HEK293T (cell line): Measurements from ENCODE around the gene SMIM7.

Source experiments
- CTCF ChIA-PET: fragments of 350-600 bp; formaldehyde crosslinking; extraction: SDS; loops from one replicate; lab custom pipeline; 2021; ENCODE audit warnings: antibody characterized with exemption, inconsistent platforms; lab: Yijun Ruan, JAX
- POLR2A ChIA-PET: fragments of 350-600 bp; formaldehyde crosslinking; extraction: SDS; loops from one replicate; lab custom pipeline; 2020; ENCODE audit warnings: antibody characterized with exemption, inconsistent platforms; lab: Yijun Ruan, JAX
- DNase-seq: peaks from one replicate; pipeline ENCODE4 v3.0.0; 2012; ENCODE audit warnings: mixed read lengths; ENCODE audit errors: extremely low spot score
- ARNT ChIP-seq: fragments of 450-650 bp; IDR thresholded peaks from 2 replicates; pipeline ENCODE4 v1.6.1; 2017; ENCODE audit warnings: mild to moderate bottlenecking
- BHLHE40 ChIP-seq: fragments of 450-650 bp; IDR thresholded peaks from 2 replicates; pipeline ENCODE4 v1.6.1; 2016; ENCODE audit warnings: mild to moderate bottlenecking, moderate library complexity, borderline replicate concordance
- CTBP1 ChIP-seq: fragments of 450-650 bp; IDR thresholded peaks from 2 replicates; pipeline ENCODE4 v1.6.1; 2016; ENCODE audit warnings: borderline replicate concordance
- ELF4 ChIP-seq: fragments of 450-650 bp; IDR thresholded peaks from 2 replicates; pipeline ENCODE4 v1.6.1; 2017; ENCODE audit warnings: antibody characterized with exemption
- FOXA1 ChIP-seq: fragments of 450-650 bp; IDR thresholded peaks from 2 replicates; pipeline ENCODE4 v1.6.1; 2016; ENCODE audit warnings: mild to moderate bottlenecking
- FOXK2 ChIP-seq: fragments of 450-650 bp; IDR thresholded peaks from 2 replicates; pipeline ENCODE4 v1.6.1; 2016; ENCODE audit warnings: mild to moderate bottlenecking
- FOXM1 ChIP-seq: fragments of 450-650 bp; IDR thresholded peaks from 2 replicates; pipeline ENCODE4 v1.6.1; 2017; ENCODE audit warnings: mild to moderate bottlenecking, borderline replicate concordance
- HDGF ChIP-seq: fragments of 450-650 bp; IDR thresholded peaks from 2 replicates; pipeline ENCODE4 v1.6.1; 2017; ENCODE audit warnings: antibody characterized with exemption, borderline replicate concordance
- L3MBTL2 ChIP-seq: fragments of 450-650 bp; conservative IDR thresholded peaks from 2 replicates; pipeline ENCODE4 v1.6.1; 2016; ENCODE audit warnings: mild to moderate bottlenecking
- LEF1 ChIP-seq: fragments of 450-650 bp; IDR thresholded peaks from 2 replicates; pipeline ENCODE4 v1.6.1; 2017; ENCODE audit warnings: mild to moderate bottlenecking, borderline replicate concordance
- NFRKB ChIP-seq: fragments of 450-650 bp; IDR thresholded peaks from 2 replicates; pipeline ENCODE4 v1.6.1; 2016; ENCODE audit warnings: mild to moderate bottlenecking, moderate library complexity
- SP1 ChIP-seq: fragments of 450-650 bp; IDR thresholded peaks from 2 replicates; pipeline ENCODE4 v1.6.1; 2017
- SUZ12 ChIP-seq: fragments of 450-650 bp; IDR thresholded peaks from 2 replicates; pipeline ENCODE4 v1.6.1; 2016; ENCODE audit warnings: mild to moderate bottlenecking
- TARDBP ChIP-seq: fragments of 450-650 bp; IDR thresholded peaks from 2 replicates; pipeline ENCODE4 v1.6.1; 2016
- ZNF384 ChIP-seq: fragments of 450-650 bp; IDR thresholded peaks from 2 replicates; pipeline ENCODE4 v1.6.1; 2016
- TF ChIP-seq, protein P1 (sequence below): fragments of 450-650 bp; IDR thresholded peaks from 2 replicates; pipeline ENCODE4 v1.6.1; 2016

Gene SMIM7

GRCh38 chr19:16614941-16615340 lies 45.0 kb downstream of the SMIM7 start:
- CTCF ChIA-PET, result no interaction called here
- POLR2A ChIA-PET, result no interaction called here
- TF ChIP-seq NFRKB, result no peak
- DNase-seq, result no peak

- ChIA-PET CTCF (no interaction called here), POLR2A (no interaction called here)
- TF ChIP-seq L3MBTL2 (no peak), FOXA1 (no peak), SUZ12 (no peak), SP1 (no peak), BHLHE40 (no peak), TARDBP (no peak), ELF4 (no peak), HDGF (no peak), ARNT (no peak), CTBP1 (no peak), FOXK2 (no peak)
- TF ChIP-seq, protein P1, sequence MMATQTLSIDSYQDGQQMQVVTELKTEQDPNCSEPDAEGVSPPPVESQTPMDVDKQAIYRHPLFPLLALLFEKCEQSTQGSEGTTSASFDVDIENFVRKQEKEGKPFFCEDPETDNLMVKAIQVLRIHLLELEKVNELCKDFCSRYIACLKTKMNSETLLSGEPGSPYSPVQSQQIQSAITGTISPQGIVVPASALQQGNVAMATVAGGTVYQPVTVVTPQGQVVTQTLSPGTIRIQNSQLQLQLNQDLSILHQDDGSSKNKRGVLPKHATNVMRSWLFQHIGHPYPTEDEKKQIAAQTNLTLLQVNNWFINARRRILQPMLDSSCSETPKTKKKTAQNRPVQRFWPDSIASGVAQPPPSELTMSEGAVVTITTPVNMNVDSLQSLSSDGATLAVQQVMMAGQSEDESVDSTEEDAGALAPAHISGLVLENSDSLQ, result no peak
- DNase-seq, result no peak
Observed at GRCh38 chr19:16613841-16614240, 46.1 kb downstream of the SMIM7 start.

DNA sequence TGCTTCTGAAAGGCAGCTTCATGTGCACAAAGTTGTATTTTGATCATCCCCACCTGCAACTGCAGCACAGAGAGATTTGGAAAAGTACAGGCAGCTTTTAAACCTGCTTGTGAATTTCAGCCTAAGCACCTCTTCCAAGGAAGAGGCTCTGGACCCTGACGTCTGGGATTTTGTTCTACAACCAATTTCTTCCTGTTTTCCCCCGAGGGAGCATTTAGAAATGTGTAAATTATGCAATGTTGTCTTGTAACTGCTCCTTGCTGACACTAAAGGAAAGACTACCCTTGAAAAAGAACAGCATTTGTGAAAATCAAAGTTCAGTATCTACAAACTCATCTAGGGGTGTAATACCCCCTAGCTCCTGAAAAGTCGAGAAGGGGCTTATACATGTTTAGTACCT lies 47.3 kb downstream of the SMIM7 start:
- ChIA-PET CTCF (no interaction called here), POLR2A (interaction anchor here (1.7 kb wide), 1 partner anchor 16 kb away, joined by 4 read pairs; the partner anchor contains the start of gene MED26)
- DNase-seq, result no peak
- TF ChIP-seq TARDBP, result no peak
- TF ChIP-seq FOXA1, result no peak
- TF ChIP-seq ARNT, result no peak
- no peak for TF ChIP-seq L3MBTL2
- TF ChIP-seq ELF4, result no peak
- no peak for TF ChIP-seq BHLHE40
- TF ChIP-seq HDGF, result no peak
- TF ChIP-seq NFRKB, result no peak
- no peak for TF ChIP-seq SUZ12
- no peak for TF ChIP-seq ZNF384
- TF ChIP-seq FOXM1, result no peak
- no peak for TF ChIP-seq LEF1
- TF ChIP-seq, protein P1, result no peak
- TF ChIP-seq CTBP1, result no peak

DNA sequence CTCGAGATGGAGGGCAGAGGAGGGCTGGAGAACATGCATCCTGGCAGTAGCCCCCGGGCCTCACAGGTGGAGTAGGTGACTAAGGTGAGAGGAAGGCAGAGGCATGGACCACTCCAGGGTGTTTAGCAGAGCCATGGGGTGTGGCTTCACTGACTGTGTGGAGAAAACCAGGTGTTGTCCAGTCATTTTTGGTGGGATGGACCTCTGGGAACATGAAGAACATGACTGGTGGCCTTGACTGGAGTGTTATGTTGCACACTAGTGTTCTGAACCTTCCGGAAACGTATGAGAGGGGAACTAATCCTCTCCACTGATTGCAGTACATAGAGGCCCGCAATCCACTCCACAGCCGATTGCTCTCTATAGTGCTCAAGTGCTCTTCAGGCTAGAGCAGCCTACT lies 48.8 kb downstream of the SMIM7 start:
- no peak for TF ChIP-seq SP1
- TF ChIP-seq ZNF384, result no peak
- TF ChIP-seq NFRKB, result no peak
- no peak for TF ChIP-seq HDGF
- POLR2A ChIA-PET, result interaction anchor here (1.7 kb wide), 1 partner anchor 17 kb away, joined by 4 read pairs; the partner anchor contains the start of gene MED26
- CTCF ChIA-PET, result no interaction called here
- no peak for DNase-seq

GRCh38 chr19:16609511-16610200 lies 50.3 kb downstream of the SMIM7 start:
- TF ChIP-seq TARDBP (no peak), ZNF384 (peak; percentile 56)
- CTCF ChIA-PET, result no interaction called here
- DNase-seq, result no peak

GRCh38 chr19:16608290-16608739 lies 51.6 kb downstream of the SMIM7 start:
- no peak for TF ChIP-seq FOXM1
- 0 out of 2 replicates have a peak, but pooled peaks have one; percentile 32 for TF ChIP-seq ARNT
- no peak for TF ChIP-seq FOXA1
- TF ChIP-seq, protein P1, result peak; percentile 61
- no peak for TF ChIP-seq ZNF384
- TF ChIP-seq SP1, result no peak
- DNase-seq, result no peak
- ChIA-PET POLR2A (interaction anchor here (1.0 kb wide), 1 partner anchor 21 kb away, joined by 3 read pairs; no protein-coding TSS in a partner anchor), CTCF (no interaction called here)

More at GRCh38 chr19:16609511-16610200, 50.3 kb downstream of the SMIM7 start:
- POLR2A ChIA-PET, result no interaction called here

- TF ChIP-seq TARDBP (no peak), HDGF (no peak), BHLHE40 (no peak), CTBP1 (no peak), ELF4 (no peak), ZNF384 (no peak), L3MBTL2 (no peak), SP1 (no peak), SUZ12 (no peak), NFRKB (no peak), FOXM1 (no peak), ARNT (no peak)
- TF ChIP-seq, protein P1, result no peak
- ChIA-PET POLR2A (interaction anchor here (1.0 kb wide), 1 partner anchor 21 kb away, joined by 3 read pairs; no protein-coding TSS in a partner anchor), CTCF (no interaction called here)
- DNase-seq, result no peak
Observed at GRCh38 chr19:16607819-16608218, 52.1 kb downstream of the SMIM7 start.
